GM19238 (cell line): ENCODE results near the gene FTCD.
"Not testable (repeated sequence)": the region's sequence is repeated elsewhere in the genome, so short reads cannot be mapped to it uniquely, and the experiment has no call there.

Experiments used
- DNase-seq: peaks from one replicate; pipeline ENCODE4 v3.0.0; 2011; ENCODE audit warnings: low spot score; ENCODE audit not compliant: insufficient read length

Gene FTCD

DNA sequence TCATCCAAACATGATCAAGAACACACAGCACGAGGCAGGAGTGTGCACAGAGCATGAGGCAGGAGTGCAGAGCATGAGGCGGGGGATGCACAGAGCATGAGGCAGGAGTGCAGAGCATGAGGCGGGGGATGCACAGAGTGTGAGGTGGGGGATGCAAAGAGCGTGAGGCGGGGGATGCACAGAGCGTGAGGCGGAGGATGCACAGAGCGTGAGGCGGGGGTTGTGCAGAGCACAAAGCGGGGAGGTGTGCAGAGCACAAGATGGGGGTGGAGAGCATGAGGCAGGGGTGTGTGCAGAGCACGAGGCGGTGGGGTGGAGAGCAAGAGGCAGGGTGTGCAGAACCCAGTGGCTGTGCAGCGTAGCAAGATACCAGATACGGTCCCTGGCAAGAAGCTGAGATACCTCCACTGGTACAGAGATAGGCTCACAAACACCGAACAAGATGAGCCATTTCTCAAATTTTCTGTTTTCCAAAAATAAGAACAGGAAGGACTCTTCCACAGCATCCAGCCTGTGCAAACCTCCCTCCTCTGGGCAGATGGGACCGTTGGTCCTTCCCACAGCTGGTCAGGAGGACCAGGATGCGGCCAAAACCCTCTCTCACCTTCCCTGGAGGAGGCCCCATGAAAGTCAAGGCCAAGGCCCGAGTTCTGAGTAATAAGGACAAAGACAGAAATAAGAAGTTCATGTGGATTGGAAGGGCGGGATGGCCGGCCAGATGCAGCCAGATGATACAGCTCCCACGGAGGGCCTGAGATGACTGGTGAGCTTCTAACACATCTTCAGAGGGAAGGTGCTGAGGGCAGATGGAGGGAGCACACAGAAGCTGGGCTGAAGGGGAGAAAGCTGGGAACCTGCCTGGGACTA, 16.9 kb upstream of the FTCD start:
- no peak for DNase-seq

GRCh38 chr21:46171585-46171984, 16.2 kb upstream of the FTCD start:
- no peak for DNase-seq

- DNase-seq = not testable (repeated sequence)
Measured at GRCh38 chr21:46170436-46171193, 15.2 kb upstream of the FTCD start.

GRCh38 chr21:46168659-46169386, 13.4 kb upstream of the FTCD start:
- no peak for DNase-seq

DNA sequence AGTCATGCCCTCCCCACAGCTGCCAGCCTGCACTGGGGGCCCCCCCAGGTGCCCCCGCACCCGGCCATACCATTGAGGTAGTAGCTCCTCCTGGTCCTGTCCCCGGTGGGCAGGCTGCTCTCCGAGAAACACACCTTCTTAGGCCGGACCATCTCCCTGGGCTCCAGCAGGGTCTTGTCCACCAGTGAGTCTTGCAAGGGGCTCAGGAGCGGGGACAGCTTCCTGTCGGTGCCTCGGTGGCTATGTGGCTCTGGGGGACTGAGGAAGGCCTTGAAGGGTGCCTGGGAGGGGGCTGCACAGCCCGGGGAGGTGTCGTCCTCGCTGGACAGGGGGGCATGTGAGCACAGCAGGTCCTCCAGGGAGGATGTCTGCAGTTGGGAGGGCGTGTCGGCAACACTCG, 12.9 kb upstream of the FTCD start:
- no peak for DNase-seq

DNA sequence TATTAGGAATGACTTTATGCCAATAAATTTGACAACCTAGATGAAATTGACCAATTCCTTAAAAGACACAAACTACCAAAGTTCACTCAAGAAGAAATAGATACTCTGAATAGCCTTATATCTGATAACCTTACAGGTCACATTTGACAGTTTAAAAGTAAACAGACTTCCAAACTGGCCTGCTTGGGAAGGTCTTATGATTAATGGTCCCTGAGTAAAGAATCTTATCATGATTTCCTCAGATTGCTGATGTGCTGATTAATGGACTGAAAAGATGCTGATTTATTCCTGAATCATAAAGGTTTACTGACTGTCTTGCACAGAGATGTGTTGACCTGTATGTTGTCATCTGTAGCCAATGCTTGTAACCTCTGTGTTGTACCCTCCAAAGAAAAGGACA, 9.7 kb upstream of the FTCD start:
- DNase-seq = no peak

DNA sequence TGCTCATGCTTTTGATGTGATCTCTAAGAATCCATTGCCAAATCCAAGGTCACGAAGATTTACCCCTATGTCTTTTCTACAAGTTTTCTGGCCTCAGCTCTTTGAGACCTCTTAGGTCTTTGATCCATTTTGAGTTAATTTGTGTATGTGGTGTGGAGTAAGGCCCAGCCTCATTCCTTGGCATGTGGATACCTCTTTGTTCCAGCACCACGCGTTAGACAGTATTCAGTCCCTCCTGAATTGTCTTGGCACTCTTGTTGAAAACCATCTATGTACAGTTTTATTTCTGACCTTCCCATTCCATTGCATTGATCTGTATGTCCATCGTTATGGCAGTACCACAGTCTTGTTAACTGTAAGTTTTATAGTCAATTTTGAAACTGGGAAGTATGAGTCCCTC, 8.0 kb upstream of the FTCD start:
- DNase-seq = no peak

GRCh38 chr21:46161633-46162592, 6.5 kb upstream of the FTCD start:
- DNase-seq = no peak

DNA sequence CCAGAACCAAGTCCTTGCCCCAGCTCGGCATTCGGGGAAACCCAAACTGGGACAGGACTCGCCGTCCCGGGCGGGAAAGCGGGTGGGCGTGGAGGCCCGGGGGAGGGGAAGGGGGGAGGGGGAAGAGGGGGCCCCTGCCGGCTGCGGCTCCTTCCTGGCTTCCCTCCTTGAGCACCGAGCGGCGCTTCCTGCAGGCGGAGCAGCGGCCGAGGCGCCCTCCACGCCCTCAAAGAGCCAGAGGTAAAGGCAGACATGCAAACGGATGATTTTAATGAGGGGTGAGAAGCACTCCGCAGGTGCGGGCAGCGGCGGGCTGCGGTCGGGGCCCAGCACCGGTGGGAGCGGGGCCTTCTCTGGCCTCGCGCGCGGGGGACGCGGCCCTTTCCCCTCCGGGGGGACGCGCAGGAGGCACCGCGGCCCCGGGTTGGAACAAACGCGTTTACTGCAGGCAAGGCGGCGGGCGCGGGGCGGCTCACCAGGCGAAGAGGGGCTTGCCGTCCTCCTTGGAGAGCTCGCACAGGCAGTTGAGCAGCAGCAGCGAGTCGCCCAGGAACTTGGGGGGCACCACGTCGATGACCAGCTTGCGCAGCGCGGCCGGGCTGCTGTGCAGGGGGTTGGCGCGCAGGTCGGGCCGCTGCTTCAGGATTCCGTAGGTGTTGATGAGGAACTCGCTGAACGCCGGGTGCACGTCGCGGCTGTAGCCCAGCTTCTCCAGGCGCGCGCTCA, 5.7 kb upstream of the FTCD start:
- no peak for DNase-seq

DNA sequence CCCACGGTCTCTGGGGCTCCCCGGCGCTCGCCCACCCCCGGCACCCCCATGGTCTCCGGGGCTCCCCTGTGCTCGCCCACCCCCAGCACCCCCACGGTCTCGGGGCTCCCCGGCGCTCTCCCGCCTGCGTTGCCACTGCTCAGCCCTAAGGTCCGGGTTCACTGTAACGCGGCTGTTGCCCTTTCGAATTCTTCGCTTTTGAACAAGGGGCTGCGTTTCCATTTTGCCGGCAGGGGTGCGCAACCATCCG, 5.2 kb upstream of the FTCD start:
- DNase-seq = no peak

DNA sequence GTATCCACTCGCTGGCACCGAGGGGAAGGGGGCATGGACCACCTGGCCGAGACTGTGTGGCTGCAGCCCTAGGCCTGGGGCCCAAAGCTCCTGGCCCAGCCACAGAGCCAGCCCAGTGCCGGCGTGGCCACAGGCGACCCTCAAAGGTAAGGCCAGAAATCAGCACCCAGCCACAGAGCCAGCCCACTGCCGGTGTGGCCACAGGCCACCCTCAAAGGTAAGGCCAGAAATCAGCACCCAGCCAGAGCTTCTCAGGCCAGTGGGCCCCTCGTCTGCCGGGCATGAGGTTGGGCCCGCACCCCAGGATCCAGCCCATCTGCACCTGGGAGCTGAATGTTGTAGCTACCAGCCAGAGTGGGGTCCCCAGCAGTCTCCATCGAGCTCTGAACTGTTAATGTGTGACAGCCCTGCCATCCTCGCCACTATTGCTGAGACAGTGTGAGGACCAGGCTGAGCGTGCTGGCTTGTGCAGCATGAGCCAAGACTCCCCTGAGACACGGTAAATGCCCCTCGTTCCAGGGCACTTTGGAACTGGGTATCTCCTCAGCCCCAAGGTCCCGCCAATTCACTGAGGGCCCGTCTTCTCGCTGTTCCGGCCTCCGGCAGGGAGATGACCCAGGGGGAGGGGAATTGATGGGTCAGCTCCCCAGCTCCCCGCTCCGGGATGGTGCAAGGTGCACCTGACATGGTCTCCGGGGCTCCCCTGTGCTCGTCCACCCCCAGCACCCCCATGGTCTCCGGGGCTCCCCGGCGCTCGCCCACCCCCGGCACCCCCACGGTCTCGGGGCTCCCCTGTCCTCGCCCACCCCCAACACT, 4.7 kb upstream of the FTCD start:
- no peak for DNase-seq

DNA sequence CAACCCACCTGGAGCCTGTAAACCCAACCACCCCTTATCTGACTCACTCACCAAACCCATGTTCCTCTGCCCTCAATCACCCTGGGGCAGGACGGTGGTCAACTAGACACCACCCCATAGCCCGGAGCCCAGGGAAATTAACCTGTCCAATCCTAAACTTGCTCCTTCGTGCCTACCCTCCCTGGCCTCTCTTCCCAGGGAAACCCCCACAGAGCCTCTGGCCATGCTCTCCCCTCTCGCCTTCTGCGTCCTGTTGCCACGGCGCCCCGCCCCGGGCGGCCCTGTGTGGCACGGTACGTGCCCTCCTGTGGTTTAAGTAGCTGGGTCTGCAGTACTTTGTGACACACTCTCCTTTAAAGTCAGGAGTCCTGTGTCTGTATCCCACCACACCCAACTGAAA, 4.0 kb upstream of the FTCD start:
- no peak for DNase-seq

DNA sequence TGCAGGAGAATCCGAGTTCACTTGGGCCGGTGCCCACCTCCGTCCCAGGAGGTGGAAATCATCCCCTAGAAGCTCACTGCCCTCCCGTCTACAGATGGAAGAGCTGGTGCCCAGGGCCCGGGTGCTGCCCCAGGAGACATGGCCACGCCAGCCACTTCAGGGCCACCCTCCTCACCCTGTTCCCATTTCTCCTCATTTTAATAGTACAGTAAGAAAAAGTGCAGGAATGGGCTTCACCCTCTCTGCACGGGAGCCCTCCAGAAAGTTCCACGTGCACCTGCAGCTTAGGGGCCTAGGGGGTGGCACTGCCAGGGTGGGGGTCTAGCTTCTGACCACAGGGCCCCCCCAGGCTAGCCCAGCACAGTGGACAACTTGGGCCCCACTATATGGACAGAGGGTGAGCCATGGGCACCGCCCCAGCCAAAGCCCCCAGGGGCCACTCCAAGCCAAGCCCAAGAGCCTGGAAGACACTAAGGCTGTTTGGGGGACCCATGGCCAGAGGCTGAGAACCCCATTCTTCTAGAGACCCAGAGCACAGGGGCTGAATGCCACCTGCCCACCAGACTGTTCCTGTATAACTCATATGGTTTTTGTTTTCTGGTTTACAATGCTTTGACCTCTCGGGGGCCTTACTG, 3.4 kb upstream of the FTCD start:
- no peak for DNase-seq

- no peak for DNase-seq
Measured at GRCh38 chr21:46157987-46158451, 2.6 kb upstream of the FTCD start.

DNA sequence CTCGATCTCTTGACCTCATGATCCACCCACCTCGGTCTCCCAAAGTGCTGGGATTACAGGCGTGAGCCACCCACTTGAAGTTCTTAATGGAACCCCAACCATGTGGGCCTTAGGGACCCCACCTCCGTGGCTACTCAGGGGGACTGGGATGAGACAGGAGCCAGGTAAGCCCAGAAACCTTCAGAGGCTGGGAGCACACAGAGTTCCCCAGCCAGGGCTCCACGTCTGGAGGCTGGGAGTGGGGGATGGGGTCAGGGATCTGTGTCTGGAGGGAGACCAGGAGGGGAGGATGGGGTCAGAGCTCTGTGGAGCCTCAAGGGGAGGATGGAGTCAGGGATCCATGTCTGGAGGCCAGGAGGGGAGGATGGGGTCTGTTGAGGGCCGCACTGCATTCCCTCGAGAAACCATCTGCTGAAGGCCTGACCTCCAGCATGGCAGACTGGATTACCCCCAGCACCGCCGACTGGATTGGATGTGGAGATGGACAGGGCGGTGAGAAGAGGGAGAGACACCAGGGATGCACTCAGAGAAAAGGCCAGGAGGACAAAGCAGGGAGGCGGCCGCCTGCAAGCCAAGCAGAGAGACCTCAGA, 2.1 kb upstream of the FTCD start:
- DNase-seq = no peak

DNA sequence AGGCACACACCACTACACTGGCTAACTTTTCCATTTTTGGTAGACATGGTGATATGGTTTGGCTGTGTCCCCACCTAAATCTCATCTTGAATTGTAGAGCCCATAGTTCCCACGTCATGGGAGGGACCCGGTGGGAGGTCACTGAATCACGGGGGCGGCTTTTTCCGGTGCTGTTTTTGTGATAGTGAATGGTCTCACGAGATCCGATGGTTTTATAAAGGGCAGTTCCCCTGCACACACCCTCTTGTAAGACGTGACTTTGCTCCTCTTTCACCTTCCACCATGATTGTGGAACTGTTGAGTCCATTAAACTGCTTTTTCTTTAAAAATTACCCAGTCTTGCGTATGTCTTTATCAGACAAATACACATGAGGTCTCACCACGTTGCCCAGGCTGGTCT, 1.3 kb upstream of the FTCD start:
- no peak for DNase-seq

DNA sequence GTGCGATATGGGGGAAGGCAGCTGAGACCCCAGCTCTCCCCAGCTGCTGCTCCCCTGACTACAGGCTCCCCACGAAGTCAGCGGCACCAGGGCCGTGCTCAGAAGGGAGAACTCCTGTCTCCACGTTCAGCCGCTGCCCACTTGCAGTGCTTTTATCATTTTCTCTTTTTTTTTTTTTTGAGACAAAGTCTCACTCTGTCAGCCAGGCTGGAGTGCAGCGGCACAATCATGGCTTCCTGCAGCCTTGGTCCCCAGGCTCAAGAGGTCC, 933 bp upstream of the FTCD start:
- DNase-seq = no peak

DNA sequence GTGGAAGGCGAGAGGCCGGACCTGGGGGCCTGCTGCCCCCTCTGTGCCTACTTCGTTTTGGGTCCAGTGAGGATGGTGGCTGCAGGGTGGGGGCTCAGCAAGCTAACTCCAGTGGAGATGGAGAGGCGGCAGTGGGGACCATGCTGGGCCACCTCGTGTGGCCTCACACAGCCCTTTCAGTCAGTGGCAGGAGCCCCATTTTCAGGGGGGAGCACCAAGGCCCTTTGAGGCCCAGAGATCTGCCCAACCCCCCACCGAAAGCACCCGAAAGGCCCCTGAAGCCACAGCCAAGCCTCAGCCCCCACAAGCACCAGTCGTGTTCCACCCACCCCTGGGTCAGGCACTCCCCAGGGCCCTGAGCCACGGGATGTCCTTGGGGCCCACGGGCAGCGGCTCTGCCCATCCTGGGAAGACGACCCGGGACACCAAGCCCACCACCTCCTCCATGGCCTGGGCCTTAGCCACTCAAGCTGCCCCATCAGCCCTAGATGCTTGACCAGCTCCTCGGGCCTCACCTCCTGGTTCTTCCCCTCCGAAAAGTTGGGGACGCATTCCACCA, 345 bp downstream of the FTCD start:
- no peak for DNase-seq
